HCT116 (cell line): Measurements from ENCODE around the gene MFGE8.

Experiments used
- CEBPB ChIP-seq: IDR thresholded peaks from 2 replicates; pipeline ENCODE4 v1.6.1; 2012; ENCODE audit warnings: low read depth
- CTCF ChIP-seq, 3 experiments: fragments of 200-600 bp in 1 of 3; sonication (generic) in 1 of 3; IDR thresholded peaks in 2 of 3; conservative IDR thresholded peaks in 1 of 3; 2 replicates each; pipeline ENCODE4 v1.5.1; 2012 to 2017; ENCODE audit warnings: low read depth in 2 of 3, low read length in 2 of 3, antibody characterized with exemption in 1 of 3, borderline replicate concordance in 1 of 3, control low read depth in 1 of 3, mild to moderate bottlenecking in 1 of 3, mixed read lengths in 1 of 3, mixed run types in 1 of 3, moderate library complexity in 1 of 3; ENCODE audit not compliant: insufficient read depth in 1 of 3
- EZH2 ChIP-seq: fragments of 200-600 bp; sonication (generic); IDR thresholded peaks from 2 replicates; pipeline ENCODE4 v1.6.1; 2017; ENCODE audit warnings: antibody characterized with exemption, mixed run types
- EZH2phosphoT487 ChIP-seq: fragments of 200-600 bp; IDR thresholded peaks from 2 replicates; pipeline ENCODE4 v1.6.1; 2018; ENCODE audit warnings: antibody characterized with exemption, borderline replicate concordance
- JUND ChIP-seq: IDR thresholded peaks from 2 replicates; pipeline ENCODE4 v1.6.1; 2012
- POLR2A ChIP-seq: IDR thresholded peaks from 2 replicates; pipeline ENCODE4 v1.7.0; 2011; ENCODE audit warnings: borderline replicate concordance; ENCODE audit not compliant: insufficient read depth, insufficient read length; ENCODE audit errors: extremely low read depth
- POLR2AphosphoS5 ChIP-seq: IDR thresholded peaks from 2 replicates; pipeline ENCODE4 v1.6.1; 2011; ENCODE audit warnings: mild to moderate bottlenecking, low read depth, low read length, moderate library complexity
- RAD21 ChIP-seq: IDR thresholded peaks from 2 replicates; pipeline ENCODE4 v1.6.1; 2012; ENCODE audit warnings: low read depth, mild to moderate bottlenecking
- REST ChIP-seq: IDR thresholded peaks from 2 replicates; pipeline ENCODE4 v1.6.1; 2012; ENCODE audit warnings: low read depth
- SP1 ChIP-seq: IDR thresholded peaks from 2 replicates; pipeline ENCODE4 v1.6.1; 2012; ENCODE audit warnings: low read depth
- SRF ChIP-seq: IDR thresholded peaks from 2 replicates; pipeline ENCODE4 v1.6.1; 2012; ENCODE audit warnings: low read depth
- YY1 ChIP-seq: IDR thresholded peaks from 2 replicates; pipeline ENCODE4 v1.6.1; 2011; ENCODE audit warnings: low read length, low read depth, moderate library complexity, mild to moderate bottlenecking; ENCODE audit not compliant: insufficient replicate concordance; ENCODE audit errors: extremely low read depth
- ZNF274 ChIP-seq: fragments of 200-500 bp; sonication (Bioruptor generic); IDR thresholded peaks from 2 replicates; pipeline ENCODE4 v1.6.1; 2014; ENCODE audit warnings: mild to moderate bottlenecking, low read depth, low read length, inconsistent platforms

- TF ChIP-seq EZH2, result no peak
- TF ChIP-seq SRF, result no peak
- no peak for TF ChIP-seq CTCF (IDR thresholded peaks at IDR 0.05 in 2 of 3, conservative IDR thresholded peaks at IDR 0.05 in 1 of 3; ENCODE audit: borderline replicate concordance in 1 of 3, insufficient read depth in 1 of 3, low read depth in 2 of 3, low read length in 2 of 3)
- TF ChIP-seq POLR2A, result no peak
- TF ChIP-seq RAD21, result no peak
- no peak for TF ChIP-seq CEBPB
- TF ChIP-seq POLR2AphosphoS5, result no peak
- no peak for TF ChIP-seq JUND
- no peak for TF ChIP-seq YY1
- no peak for TF ChIP-seq ZNF274
- no peak for TF ChIP-seq REST
- no peak for TF ChIP-seq SP1
- no peak for TF ChIP-seq EZH2phosphoT487
Measured at GRCh38 chr15:88930579-88930978, 17.4 kb upstream of the MFGE8 start.
